Measurements from ENCODE around the gene AOC1.

Gene AOC1

DNA sequence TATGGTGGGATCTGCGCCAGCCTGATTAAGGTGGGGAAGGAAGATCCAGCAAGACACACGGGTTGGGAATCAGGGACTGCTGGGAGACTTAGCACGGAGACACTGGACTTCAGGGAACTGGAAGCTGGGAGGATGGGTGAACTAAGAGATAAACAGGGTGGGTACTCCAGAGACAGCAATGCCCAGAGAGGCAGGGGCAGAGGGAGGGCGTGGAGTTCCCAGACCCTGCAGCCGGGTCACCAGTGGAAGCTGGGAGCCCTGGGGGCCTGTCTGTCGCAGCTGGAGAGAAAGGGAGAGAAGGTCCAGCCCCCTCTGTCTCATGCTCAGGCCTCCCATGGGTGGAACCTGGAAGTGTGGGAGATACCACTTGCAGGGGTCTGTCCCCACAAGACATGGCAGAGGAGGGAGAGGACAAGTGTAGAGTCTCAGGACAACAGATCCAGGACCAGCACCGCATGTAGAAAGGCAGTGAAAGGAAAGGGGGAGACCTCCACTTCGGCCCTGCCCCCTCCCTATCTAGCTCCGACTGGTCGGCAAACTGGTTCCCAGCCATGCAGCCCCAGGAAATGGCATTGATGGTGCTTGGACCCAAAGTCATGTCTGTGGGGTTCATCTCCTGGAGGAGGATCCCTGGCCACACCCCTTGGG, 44.4 kb downstream of the AOC1 start:
- TF ChIP-seq, protein P1, sequence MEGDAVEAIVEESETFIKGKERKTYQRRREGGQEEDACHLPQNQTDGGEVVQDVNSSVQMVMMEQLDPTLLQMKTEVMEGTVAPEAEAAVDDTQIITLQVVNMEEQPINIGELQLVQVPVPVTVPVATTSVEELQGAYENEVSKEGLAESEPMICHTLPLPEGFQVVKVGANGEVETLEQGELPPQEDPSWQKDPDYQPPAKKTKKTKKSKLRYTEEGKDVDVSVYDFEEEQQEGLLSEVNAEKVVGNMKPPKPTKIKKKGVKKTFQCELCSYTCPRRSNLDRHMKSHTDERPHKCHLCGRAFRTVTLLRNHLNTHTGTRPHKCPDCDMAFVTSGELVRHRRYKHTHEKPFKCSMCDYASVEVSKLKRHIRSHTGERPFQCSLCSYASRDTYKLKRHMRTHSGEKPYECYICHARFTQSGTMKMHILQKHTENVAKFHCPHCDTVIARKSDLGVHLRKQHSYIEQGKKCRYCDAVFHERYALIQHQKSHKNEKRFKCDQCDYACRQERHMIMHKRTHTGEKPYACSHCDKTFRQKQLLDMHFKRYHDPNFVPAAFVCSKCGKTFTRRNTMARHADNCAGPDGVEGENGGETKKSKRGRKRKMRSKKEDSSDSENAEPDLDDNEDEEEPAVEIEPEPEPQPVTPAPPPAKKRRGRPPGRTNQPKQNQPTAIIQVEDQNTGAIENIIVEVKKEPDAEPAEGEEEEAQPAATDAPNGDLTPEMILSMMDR (IDR thresholded peaks at IDR 0.05) = no peak

DNA sequence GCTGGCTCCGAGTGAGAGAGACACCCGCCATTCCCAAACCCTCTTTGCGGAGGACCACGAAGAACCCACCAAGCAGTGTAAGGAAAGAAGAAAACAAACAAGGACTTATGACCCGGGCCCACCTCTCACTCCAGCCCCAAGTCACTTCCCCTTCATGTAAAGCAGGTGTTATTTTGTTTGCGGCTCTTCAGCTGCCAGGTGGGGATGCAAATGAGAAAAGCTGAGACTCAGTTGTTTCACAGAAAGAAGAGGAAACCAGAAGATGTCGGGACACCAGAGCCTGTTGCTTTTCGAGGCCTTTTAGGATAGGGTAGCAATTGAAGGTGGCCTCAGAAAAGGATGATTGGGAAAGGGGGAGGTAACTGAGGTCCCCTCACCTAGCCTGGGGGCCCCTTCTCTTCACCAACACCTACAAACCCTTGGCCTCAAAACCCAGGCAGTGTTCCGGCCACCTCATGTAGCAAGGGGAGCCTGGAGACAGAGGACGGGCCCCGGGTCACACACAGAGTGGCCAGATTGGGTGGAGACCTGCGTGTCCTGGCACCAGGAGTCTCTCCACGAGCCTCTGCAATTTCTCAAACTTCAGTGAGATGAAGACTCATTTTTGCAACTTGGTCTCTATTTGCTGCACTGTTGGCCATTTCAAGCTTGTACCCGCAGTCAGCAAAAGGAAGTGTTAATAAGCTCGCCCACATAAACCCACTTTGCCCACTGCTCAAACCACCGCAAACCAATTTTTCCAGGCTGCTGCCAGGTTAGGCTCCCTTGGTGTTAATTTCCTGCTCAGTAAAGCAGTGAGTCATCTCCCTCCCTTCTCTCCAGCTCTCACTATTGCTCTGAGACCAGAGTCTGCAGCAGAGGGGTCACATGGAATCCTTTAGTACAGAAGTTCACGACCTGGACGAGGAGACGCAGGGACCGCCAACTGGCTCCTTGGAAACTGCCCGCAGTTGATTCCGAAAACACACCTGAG, 45.5 kb downstream of the AOC1 start:
- TF ChIP-seq, protein P1 (IDR thresholded peaks at IDR 0.05) = no peak

DNA sequence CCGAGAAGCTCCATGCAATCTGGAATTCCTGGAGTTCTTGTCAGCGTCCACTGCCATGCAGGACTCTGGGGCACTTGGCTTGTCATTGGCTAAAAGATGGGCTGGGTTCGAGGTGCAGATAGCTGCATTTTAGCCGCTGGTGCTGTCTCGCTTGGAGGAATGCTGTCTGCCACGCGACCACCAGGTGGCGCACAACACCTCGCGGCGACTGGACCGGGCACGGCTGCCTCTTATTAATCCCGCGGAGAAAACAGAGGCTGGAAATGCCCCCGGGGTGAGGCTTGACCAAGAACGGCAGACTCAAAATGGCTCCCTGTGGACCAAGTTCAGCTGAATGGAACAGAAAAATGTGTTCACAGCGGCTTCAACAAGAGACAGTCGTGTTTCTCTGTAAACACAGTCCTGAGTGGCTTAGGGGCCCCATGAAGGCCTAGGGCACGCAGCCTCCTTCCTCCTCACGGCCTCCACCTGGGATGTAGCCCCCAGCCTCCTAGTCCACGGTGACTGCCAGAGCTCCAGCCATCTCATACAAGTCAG, 46.2 kb downstream of the AOC1 start:
- TF ChIP-seq, protein P1 (IDR thresholded peaks at IDR 0.05) = peak; percentile 93

DNA sequence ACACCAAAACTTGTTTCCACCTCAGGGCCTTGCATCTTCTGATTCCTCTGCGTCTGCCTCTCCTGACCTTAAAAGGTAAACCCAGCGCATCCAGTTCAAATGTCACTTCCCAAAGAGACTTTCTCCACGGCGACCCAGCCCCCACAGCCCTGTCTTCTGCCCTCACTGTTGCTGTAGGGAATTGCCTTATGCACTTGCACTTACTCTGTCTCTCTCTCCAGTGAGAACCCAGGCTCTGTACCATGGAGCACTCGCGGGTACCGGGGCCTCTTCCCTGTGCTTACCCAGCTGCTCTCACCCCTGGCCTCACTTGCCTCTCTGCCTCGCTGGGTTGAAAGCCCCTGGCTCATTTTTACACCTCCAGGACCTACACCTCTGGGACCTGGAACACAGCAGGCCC, 48.4 kb downstream of the AOC1 start:
- TF ChIP-seq, protein P1 (IDR thresholded peaks at IDR 0.05) = no peak

DNA sequence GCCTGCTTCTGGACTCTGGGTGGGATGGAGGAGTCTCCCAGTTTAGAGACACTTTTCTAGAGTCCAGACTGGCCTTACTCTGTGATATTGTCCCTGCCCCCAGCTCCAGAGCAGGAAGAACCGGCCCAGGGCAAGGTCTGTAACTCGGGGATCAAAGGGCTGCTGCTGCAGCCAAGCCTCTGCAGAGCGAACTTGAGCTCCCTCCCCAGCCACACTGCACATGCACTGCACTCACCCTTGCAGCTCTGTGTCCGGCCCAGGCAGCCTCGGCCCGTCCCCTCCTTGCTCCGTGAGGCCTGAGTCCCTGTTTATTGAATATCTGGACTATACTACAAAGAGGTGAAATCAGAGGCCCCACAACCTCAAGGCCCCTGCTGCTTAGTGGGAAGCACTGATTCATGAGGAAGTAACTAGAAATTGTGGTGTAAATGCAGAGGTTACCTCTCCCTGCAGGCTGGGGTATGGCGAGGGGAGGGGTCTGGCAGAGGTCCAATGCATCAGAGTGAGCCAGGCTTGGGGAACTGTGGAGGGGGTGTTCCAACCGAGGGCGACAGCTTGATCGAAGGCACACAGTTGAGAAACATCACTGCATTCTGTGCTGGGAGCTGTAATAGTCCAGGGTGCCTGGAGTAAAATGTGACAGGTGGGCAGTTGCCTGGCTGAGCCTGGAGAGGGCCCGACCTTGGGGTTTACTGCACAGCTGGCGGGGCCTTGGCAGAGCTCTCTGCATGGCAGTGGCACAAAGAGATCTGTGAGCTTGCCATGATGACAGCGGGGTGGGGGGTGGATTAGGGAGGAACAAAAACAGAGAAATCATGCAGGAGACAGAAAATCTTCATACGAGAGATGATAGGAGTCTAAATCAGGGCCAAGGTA, 49.1 kb downstream of the AOC1 start:
- TF ChIP-seq, protein P1 (IDR thresholded peaks at IDR 0.05) = no peak

DNA sequence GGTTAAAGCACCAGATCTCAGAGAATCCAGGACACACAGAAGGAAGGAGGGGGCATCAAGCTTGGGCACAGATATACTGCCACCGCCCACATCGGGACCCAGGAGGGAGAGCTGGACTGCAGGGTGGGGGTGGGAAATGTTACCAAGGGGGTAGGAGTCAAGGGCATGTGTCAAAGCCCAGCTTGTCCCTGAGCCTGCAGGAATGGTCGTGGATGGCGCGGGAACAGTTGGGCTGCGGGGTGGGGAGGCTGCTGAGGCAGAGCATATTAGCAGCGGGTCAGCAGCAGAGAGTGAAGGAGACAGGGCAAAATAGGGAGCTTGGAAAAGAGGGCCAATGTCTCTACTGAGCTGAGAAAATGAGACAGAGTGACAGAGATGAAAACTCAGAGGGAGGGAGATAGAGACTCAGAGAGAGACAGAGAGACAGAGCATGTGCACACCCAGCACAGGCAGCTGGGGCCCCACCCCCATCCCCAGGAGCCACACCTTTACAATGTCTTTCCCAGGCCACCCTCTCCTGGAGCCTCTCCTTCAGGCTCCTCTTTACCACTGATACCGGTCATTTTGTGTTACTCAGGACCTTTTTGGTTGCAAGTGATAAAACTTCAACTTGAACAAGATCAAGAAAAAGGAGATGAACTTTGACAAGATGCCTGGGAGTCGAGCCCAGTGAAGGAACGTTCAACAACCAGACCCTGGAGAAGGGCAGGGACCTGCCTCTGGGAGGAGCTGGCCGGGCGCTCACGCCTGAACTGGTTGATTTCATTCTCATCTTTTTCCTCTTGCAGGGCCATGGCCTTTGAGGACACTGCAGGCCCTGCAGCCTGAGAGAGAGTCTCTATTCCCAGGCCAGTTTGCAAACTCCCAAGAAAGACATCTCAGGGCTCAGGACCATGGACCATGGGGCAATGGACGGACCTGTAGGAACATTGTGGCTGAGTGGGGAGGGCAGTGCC, 50.0 kb downstream of the AOC1 start:
- TF ChIP-seq, protein P1 (IDR thresholded peaks at IDR 0.05) = no peak

Data from LNCAP (cell line).